Colonic mucosa (tissue), 4 donors: Measurements from ENCODE around the gene CHST9. TPM values are rescaled to one million over a fixed set of nuclear protein-coding genes. Genes with fewer than 3 reads are reported as not detected.

ENCODE experiments used
- DNase-seq: peaks from one replicate; pipeline ENCODE4 v3.0.0-alpha.2; 2020
- H3K27ac ChIP-seq: fragments of 200-600 bp; one replicate; pipeline ENCODE4 v1.8.0; 2021
- H3K27me3 ChIP-seq: fragments of 200-600 bp; one replicate; pipeline ENCODE4 v1.8.0; 2021
- H3K36me3 ChIP-seq: fragments of 200-600 bp; one replicate; pipeline ENCODE4 v1.8.0; 2021
- H3K4me1 ChIP-seq: fragments of 200-600 bp; one replicate; pipeline ENCODE4 v1.8.0; 2021; ENCODE audit warnings: mild to moderate bottlenecking
- H3K4me3 ChIP-seq: fragments of 200-600 bp; one replicate; pipeline ENCODE4 v1.8.0; 2021
- H3K9ac ChIP-seq, 2 donors: one replicate each; pipeline ENCODE4 v1.7.0; 2013; ENCODE audit warnings: control low read depth in 2 of 2, low read depth in 2 of 2, low read length in 2 of 2
- H3K9me3 ChIP-seq: fragments of 200-600 bp; one replicate; pipeline ENCODE4 v1.8.0; 2021
- CTCF ChIP-seq: fragments of 200-600 bp; IDR thresholded peaks from one replicate; pipeline ENCODE4 v1.8.0; 2022; ENCODE audit warnings: antibody characterized with exemption, mild to moderate bottlenecking
- intact Hi-C: fragments of 100-400 bp; cut with DNase I; formaldehyde crosslinking; loops from one replicate; pipeline ENCODE4 v1.14.1; 2022
- total RNA-seq, 2 donors: library from RNA; stranded (reverse); fragmentation: NEBNext Ultra II Directional in 1 of 2; extraction: Animal tissue kit (Norgen Biotek cat#: 25700) in 1 of 2; gene quantifications; one replicate each; pipeline ENCODE4 v1.2.1, GENCODE V29; 2021
- donor health status: healthy.
- donor health status: DM: no; HTN: no; CAD: no.
- donor health status: DM: no; HTN: no; CAD: no.

Gene CHST9
- total RNA-seq, 2 donors from 2014 or later: 0.05 to 0.32 TPM

DNA sequence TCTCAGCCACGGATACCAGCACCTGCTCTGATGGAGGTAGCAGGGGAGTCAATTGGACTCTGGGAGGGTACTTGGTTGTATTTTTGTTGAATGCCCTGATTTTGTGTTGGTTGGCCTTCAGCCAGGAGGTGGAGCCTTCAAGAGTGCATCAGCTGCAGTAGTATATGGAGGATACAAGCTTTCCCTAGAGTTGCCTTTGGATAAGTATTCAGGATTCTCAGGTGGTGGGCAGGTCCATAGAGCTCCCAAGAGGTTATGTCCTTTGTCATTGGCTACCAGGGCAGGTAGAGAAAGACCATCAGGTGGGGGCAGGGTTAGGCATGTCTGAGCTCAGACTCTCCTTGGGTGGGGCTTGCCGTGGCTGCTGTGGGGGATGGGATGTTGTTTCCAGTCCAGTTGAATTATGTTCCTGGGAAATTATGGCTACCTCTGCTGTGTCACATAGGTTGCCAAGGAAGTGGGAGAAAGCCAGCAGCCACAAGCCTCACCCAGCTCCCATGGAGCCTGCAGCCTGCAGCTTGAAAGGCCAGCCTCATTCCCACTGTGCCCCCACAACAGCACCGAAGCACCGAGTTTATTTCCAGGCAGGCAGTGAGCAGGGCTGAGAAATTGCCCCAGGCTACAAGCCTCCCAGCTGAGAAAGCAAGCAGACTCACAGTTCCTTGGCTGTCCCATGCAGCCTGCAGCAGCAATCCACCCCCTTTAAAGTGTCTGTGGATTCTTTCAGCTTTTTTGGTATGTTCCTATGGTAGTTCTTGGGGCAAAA is 38.6 kb upstream of the CHST9 start:
- no peak overlapping the region for H3K9ac ChIP-seq

DNA sequence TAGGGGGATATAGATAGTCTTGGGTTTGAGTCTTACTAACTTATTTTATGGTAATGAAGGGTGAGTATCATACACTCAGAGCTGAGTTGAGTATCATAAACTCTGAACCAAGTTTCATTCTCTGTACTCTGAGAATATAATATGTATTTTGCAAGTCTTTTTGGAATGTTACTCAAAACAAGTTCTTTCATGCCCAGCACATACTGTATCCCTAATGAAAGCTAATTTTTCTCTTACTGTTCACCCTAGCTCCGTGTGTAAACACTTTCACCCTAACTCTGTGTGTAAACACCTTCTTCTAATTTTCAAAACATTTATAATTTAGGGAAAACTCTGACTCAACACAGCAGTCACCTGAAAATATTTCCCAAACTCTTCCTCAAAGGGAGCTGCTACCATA is 29.7 kb upstream of the CHST9 start:
- no peak overlapping the region for H3K27ac ChIP-seq
- H3K27me3 ChIP-seq: no peaks in the 10 kb centered on the region
- no peak overlapping the region for H3K4me3 ChIP-seq
- DNase-seq: no peak
- no peaks in the 10 kb centered on the region for H3K9me3 ChIP-seq
- H3K4me1 ChIP-seq: no peaks in the 10 kb centered on the region
- no peak overlapping the region for H3K9ac ChIP-seq
- intact Hi-C loops: no loop called here
- no peaks in the 10 kb centered on the region for H3K36me3 ChIP-seq
- no peak for TF ChIP-seq CTCF

More for the DNA sequence above, 38.6 kb upstream of the CHST9 start:
- no peaks in the 10 kb centered on the region for H3K36me3 ChIP-seq
- DNase-seq: no peak
- no peaks in the 10 kb centered on the region for H3K27me3 ChIP-seq
- intact Hi-C loops: no loop called here
- H3K27ac ChIP-seq: no peak overlapping the region
- H3K4me3 ChIP-seq: no peak overlapping the region
- H3K9me3 ChIP-seq: no peaks in the 10 kb centered on the region
- H3K4me1 ChIP-seq: no peaks in the 10 kb centered on the region
- no peak for TF ChIP-seq CTCF

DNA sequence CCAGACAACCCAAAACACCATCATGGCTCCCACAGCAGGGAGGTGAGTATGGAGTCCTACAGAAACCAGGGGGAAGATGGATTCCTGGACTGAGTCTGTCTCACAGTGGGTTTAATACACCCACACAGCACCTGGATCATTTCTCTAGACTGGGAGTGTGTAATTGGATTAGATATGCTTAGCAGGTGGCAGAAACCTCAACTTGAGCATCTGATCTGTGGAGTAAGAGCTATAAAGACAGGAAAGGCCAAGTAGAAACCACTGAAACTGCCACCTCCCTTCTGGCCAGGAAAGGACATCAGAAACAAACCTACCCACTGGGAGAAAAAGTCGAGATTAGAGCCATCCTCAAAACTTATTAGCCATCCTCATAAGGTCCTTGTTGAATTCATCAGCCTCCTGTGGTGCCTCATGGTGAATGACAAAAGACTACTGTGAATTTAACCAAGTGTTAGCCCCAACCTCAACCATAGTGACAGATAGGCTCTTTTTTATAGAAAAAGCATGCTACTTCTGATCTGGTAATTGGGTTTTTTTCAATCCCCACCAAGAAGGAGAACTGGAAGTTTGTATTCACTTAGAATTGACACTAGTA is 28.1 kb upstream of the CHST9 start:
- intact Hi-C loops: no loop called here
- Histone ChIP-seq H3K4me1 (no peaks in the 10 kb centered on the region), H3K36me3 (no peaks in the 10 kb centered on the region), H3K27ac (no peak overlapping the region), H3K9me3 (no peaks in the 10 kb centered on the region), H3K4me3 (no peak overlapping the region), H3K9ac (no peak overlapping the region), H3K27me3 (no peaks in the 10 kb centered on the region)
- TF ChIP-seq CTCF: no peak
- no peak for DNase-seq

DNA sequence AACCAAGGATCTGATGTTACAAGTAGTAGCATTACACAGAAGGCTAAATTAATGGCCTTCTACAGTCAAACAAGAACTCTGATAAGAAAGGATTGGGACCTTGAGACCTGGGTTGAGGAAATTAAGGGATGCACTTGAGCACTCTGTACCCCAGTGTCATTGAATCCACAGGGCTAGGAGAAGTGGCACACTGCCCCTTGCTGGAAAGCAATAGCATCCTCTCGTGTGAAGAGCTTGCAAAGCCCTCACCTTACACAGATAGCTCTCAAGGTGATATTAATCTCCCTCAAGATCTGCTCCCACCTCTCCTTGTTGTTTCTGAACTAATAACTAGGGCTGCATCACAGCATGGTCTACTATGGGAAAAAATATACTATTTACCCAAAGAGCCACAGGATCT is 26.5 kb upstream of the CHST9 start:
- TF ChIP-seq CTCF: no peak
- no peaks in the 10 kb centered on the region for H3K9me3 ChIP-seq
- no peaks in the 10 kb centered on the region for H3K4me1 ChIP-seq
- no peak overlapping the region for H3K9ac ChIP-seq
- H3K27ac ChIP-seq: no peak overlapping the region
- no peak for DNase-seq
- intact Hi-C loops: no loop called here
- no peaks in the 10 kb centered on the region for H3K27me3 ChIP-seq
- no peaks in the 10 kb centered on the region for H3K36me3 ChIP-seq
- H3K4me3 ChIP-seq: no peak overlapping the region

GRCh38 chr18:27206411-27206810 is 21.3 kb upstream of the CHST9 start:
- Histone ChIP-seq H3K9ac (no peak overlapping the region), H3K4me1 (no peaks in the 10 kb centered on the region), H3K36me3 (no peaks in the 10 kb centered on the region), H3K27ac (no peak overlapping the region), H3K27me3 (no peaks in the 10 kb centered on the region), H3K4me3 (no peak overlapping the region), H3K9me3 (no peaks in the 10 kb centered on the region)
- no peak for TF ChIP-seq CTCF
- no peak for DNase-seq
- intact Hi-C loops: no loop called here
